ENCODE data around the gene MUSTN1.

Gene MUSTN1

DNA sequence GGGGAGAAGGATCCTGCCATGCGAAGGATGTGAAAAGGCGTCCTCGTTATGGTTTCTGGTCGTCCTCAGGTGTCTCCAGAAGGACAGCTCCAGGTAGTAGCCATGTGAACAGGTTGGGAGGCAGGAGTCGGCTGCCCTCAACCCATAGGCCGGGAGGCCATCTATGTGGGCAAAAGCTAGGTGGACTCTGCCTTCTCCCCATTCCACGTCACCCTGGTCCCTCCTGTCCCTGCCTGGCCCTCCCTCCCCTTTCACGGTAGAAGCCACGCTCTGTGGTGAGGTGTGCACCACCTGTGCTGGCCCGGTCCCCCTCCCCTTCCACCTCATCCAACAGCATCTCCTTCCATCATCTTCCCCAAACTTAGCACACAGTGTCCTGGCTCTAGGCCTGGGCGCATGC is 23.9 kb downstream of the MUSTN1 start:
- Histone ChIP-seq H4K8ac (ENCODE audit: low read depth, low read length) (no peak overlapping the region), H4K12ac (ENCODE audit: low read depth, low read length) (no peak overlapping the region), H3K14ac (ENCODE audit: low read length) (no peak overlapping the region), H3K23ac (ENCODE audit: low read length) (no peak overlapping the region), H3K27me3 (ENCODE audit: insufficient read depth, low read length) (no peaks in the 10 kb centered on the region), H2BK12ac (ENCODE audit: low read length) (no peak overlapping the region), H3K18ac (ENCODE audit: low read length) (no peak overlapping the region), H3K9ac (ENCODE audit: low read length) (no peak overlapping the region), H3K79me2 (ENCODE audit: control insufficient read depth, insufficient read depth, low read length, poor library complexity) (no peaks in the 10 kb centered on the region), H3K4me1 (ENCODE audit: control insufficient read depth in 1 of 2, insufficient read depth in 2 of 2, low read length in 2 of 2) (no peaks in the 10 kb centered on the region), H3K4me3 (ENCODE audit: low read depth, low read length) (no peak overlapping the region), H3K9me3 (ENCODE audit: insufficient read depth, low read depth, low read length) (peaks cover 6% of the 10 kb centered on the region), H3K4me2 (ENCODE audit: low read length) (no peak overlapping the region), H3K36me3 (ENCODE audit: control insufficient read depth in 1 of 2, insufficient read depth in 2 of 2, low read length in 2 of 2) (no peaks in the 10 kb centered on the region), H2AK5ac (ENCODE audit: low read length) (no peak overlapping the region), H3K79me1 (ENCODE audit: low read length) (no peaks in the 10 kb centered on the region), H2AFZ (ENCODE audit: insufficient read depth, low read length, poor library complexity) (no peak overlapping the region), H4K91ac (ENCODE audit: low read depth, low read length) (no peak overlapping the region), H3K27ac (ENCODE audit: low read depth, low read length) (no peak overlapping the region), H2BK5ac (ENCODE audit: low read depth, low read length, poor library complexity) (no peak overlapping the region), H2BK120ac (ENCODE audit: insufficient read depth, low read length, poor library complexity) (no peak overlapping the region), H3K4ac (ENCODE audit: low read depth, low read length) (no peak overlapping the region)
- WGBS (ENCODE audit: extremely low coverage, insufficient coverage, insufficient read length): no CpG with 5 or more reads among the region's 11 CpGs
- DNase-seq: no peak

- Histone ChIP-seq H3K4me1 (ENCODE audit: control insufficient read depth in 1 of 2, insufficient read depth in 2 of 2, low read length in 2 of 2) (no peaks in the 10 kb centered on the region), H2BK5ac (ENCODE audit: low read depth, low read length, poor library complexity) (no peak overlapping the region), H2BK120ac (ENCODE audit: insufficient read depth, low read length, poor library complexity) (no peak overlapping the region), H3K23ac (ENCODE audit: low read length) (no peak overlapping the region), H3K79me1 (ENCODE audit: low read length) (no peaks in the 10 kb centered on the region), H4K91ac (ENCODE audit: low read depth, low read length) (no peak overlapping the region), H3K9ac (ENCODE audit: low read length) (no peak overlapping the region), H4K8ac (ENCODE audit: low read depth, low read length) (no peak overlapping the region), H3K79me2 (ENCODE audit: control insufficient read depth, insufficient read depth, low read length, poor library complexity) (no peaks in the 10 kb centered on the region), H4K12ac (ENCODE audit: low read depth, low read length) (no peak overlapping the region), H3K36me3 (ENCODE audit: control insufficient read depth in 1 of 2, insufficient read depth in 2 of 2, low read length in 2 of 2) (no peaks in the 10 kb centered on the region), H3K9me3 (ENCODE audit: insufficient read depth, low read depth, low read length) (peaks cover 6% of the 10 kb centered on the region), H3K27ac (ENCODE audit: low read depth, low read length) (no peak overlapping the region), H2AK5ac (ENCODE audit: low read length) (no peak overlapping the region), H2AFZ (ENCODE audit: insufficient read depth, low read length, poor library complexity) (no peak overlapping the region), H3K4me2 (ENCODE audit: low read length) (no peak overlapping the region), H2BK12ac (ENCODE audit: low read length) (no peak overlapping the region), H3K18ac (ENCODE audit: low read length) (no peak overlapping the region), H3K4ac (ENCODE audit: low read depth, low read length) (no peak overlapping the region), H3K4me3 (ENCODE audit: low read depth, low read length) (peak overlapping the region; percentile 15), H3K14ac (ENCODE audit: low read length) (no peak overlapping the region), H3K27me3 (ENCODE audit: insufficient read depth, low read length) (no peaks in the 10 kb centered on the region)
- no peak for DNase-seq
- no CpG with 5 or more reads among the region's 7 CpGs for WGBS (ENCODE audit: extremely low coverage, insufficient coverage, insufficient read length)
Observed at GRCh38 chr3:52809662-52810377, 25.0 kb downstream of the MUSTN1 start.

DNA sequence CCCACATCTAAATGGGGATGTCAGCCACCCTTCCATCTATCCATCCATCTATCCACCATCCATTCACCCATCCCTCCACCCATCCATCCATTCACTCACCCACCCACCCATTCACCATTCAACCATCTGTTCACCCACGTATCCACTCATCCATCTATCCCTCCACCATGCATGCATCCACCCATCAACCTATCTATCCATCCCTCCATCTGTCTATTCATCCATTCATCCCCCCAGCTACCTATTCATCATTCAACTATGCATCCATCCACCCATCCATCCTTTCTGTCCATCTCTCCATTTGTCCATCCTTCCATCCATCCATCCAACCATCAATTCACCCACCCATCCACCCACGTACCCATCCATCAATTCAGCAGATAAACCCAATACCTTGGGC is 25.7 kb downstream of the MUSTN1 start:
- Histone ChIP-seq H2BK5ac (ENCODE audit: low read depth, low read length, poor library complexity) (no peak overlapping the region), H4K12ac (ENCODE audit: low read depth, low read length) (no peak overlapping the region), H2AK5ac (ENCODE audit: low read length) (no peak overlapping the region), H3K4me3 (ENCODE audit: low read depth, low read length) (no peak overlapping the region), H3K79me1 (ENCODE audit: low read length) (no peaks in the 10 kb centered on the region), H3K18ac (ENCODE audit: low read length) (no peak overlapping the region), H2BK12ac (ENCODE audit: low read length) (no peak overlapping the region), H3K79me2 (ENCODE audit: control insufficient read depth, insufficient read depth, low read length, poor library complexity) (no peaks in the 10 kb centered on the region), H3K4me2 (ENCODE audit: low read length) (no peak overlapping the region), H3K27me3 (ENCODE audit: insufficient read depth, low read length) (no peaks in the 10 kb centered on the region), H3K9ac (ENCODE audit: low read length) (no peak overlapping the region), H3K23ac (ENCODE audit: low read length) (no peak overlapping the region), H3K27ac (ENCODE audit: low read depth, low read length) (no peak overlapping the region), H2BK120ac (ENCODE audit: insufficient read depth, low read length, poor library complexity) (no peak overlapping the region), H3K4me1 (ENCODE audit: control insufficient read depth in 1 of 2, insufficient read depth in 2 of 2, low read length in 2 of 2) (no peaks in the 10 kb centered on the region), H4K91ac (ENCODE audit: low read depth, low read length) (no peak overlapping the region), H2AFZ (ENCODE audit: insufficient read depth, low read length, poor library complexity) (no peak overlapping the region), H3K36me3 (ENCODE audit: control insufficient read depth in 1 of 2, insufficient read depth in 2 of 2, low read length in 2 of 2) (no peaks in the 10 kb centered on the region), H3K14ac (ENCODE audit: low read length) (no peak overlapping the region), H3K9me3 (ENCODE audit: insufficient read depth, low read depth, low read length) (peaks cover 6% of the 10 kb centered on the region), H4K8ac (ENCODE audit: low read depth, low read length) (no peak overlapping the region), H3K4ac (ENCODE audit: low read depth, low read length) (no peak overlapping the region)
- 100% methylated on average over 1 of the region's 2 CpGs for WGBS (ENCODE audit: extremely low coverage, insufficient coverage, insufficient read length)
- no peak for DNase-seq

DNA sequence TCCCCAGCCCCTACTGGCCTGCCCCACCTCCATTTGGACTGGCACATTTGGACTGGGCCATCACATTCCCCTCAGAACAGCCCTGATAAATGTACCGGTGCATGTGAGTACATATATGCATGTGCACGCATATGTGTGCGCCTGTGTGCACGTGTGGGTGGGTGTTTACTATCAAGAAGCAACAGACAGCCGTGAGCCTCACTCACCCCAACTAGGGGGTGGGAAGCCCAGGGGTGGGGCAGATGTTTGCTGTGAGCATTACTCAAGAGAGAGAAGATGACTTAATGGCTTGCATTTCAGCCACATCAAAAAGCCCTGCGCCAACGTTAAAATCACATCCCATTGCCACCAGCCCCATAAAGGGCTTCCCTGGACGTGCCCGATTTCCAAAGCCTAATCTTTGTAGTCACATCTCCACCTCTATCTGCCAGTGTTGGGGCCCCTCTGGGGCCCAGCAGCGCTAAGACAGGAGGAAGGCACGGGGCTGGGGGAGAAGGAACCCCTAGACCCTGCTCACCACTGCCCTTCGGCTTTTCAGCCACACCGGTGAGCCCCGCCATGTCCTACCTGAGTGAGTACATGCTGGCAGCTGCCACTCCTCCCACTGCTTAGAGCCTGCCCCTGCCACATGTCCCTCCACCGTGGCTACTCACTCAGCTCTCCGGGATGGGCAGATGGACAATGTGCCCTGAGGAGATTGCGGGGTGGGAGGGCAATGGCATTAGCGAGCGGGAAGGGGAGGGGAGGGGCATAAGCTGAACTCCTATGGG is 29.4 kb downstream of the MUSTN1 start:
- Histone ChIP-seq H4K8ac (ENCODE audit: low read depth, low read length) (no peak overlapping the region), H3K18ac (ENCODE audit: low read length) (no peak overlapping the region), H4K91ac (ENCODE audit: low read depth, low read length) (no peak overlapping the region), H3K36me3 (ENCODE audit: control insufficient read depth in 1 of 2, insufficient read depth in 2 of 2, low read length in 2 of 2) (no peaks in the 10 kb centered on the region), H3K79me2 (ENCODE audit: control insufficient read depth, insufficient read depth, low read length, poor library complexity) (no peaks in the 10 kb centered on the region), H2BK120ac (ENCODE audit: insufficient read depth, low read length, poor library complexity) (no peak overlapping the region), H2AK5ac (ENCODE audit: low read length) (no peak overlapping the region), H3K4me3 (ENCODE audit: low read depth, low read length) (no peak overlapping the region), H3K4me1 (ENCODE audit: control insufficient read depth in 1 of 2, insufficient read depth in 2 of 2, low read length in 2 of 2) (no peaks in the 10 kb centered on the region), H3K9ac (ENCODE audit: low read length) (no peak overlapping the region), H3K4ac (ENCODE audit: low read depth, low read length) (no peak overlapping the region), H2AFZ (ENCODE audit: insufficient read depth, low read length, poor library complexity) (no peak overlapping the region), H3K4me2 (ENCODE audit: low read length) (no peak overlapping the region), H3K9me3 (ENCODE audit: insufficient read depth, low read depth, low read length) (peaks cover 4% of the 10 kb centered on the region), H4K12ac (ENCODE audit: low read depth, low read length) (no peak overlapping the region), H3K23ac (ENCODE audit: low read length) (no peak overlapping the region), H3K27me3 (ENCODE audit: insufficient read depth, low read length) (no peaks in the 10 kb centered on the region), H3K14ac (ENCODE audit: low read length) (no peak overlapping the region), H3K79me1 (ENCODE audit: low read length) (no peaks in the 10 kb centered on the region), H3K27ac (ENCODE audit: low read depth, low read length) (no peak overlapping the region), H2BK12ac (ENCODE audit: low read length) (no peak overlapping the region), H2BK5ac (ENCODE audit: low read depth, low read length, poor library complexity) (no peak overlapping the region)
- WGBS (ENCODE audit: extremely low coverage, insufficient coverage, insufficient read length): no CpG with 5 or more reads among the region's 19 CpGs
- no peak for DNase-seq
